Measurements from ENCODE around the gene STPG2. TPM values are rescaled to one million over a fixed set of nuclear protein-coding genes. Genes with fewer than 3 reads are reported as not detected.

STPG2 gene
- total RNA-seq, 4 donors from 2014 or later = not detected

- Histone ChIP-seq H3K27ac (no peak overlapping the region), H3K36me3 (no peaks in the 10 kb centered on the region), H3K27me3 (no peaks in the 10 kb centered on the region), H3K9me3 (no peaks in the 10 kb centered on the region), H3K4me1 (no peaks in the 10 kb centered on the region), H3K4me3 (no peak overlapping the region)
- no peak for DNase-seq
- TF ChIP-seq CTCF (IDR thresholded peaks at IDR 0.05) (no peak), POLR2A (IDR thresholded peaks at IDR 0.05) (no peak)
Observed at GRCh38 chr4:98000940-98001339, 142.3 kb downstream of the STPG2 start.

GRCh38 chr4:97998203-97998602 lies 145.1 kb downstream of the STPG2 start:
- Histone ChIP-seq H3K4me3 (no peak overlapping the region), H3K36me3 (no peaks in the 10 kb centered on the region), H3K27me3 (no peaks in the 10 kb centered on the region), H3K4me1 (no peaks in the 10 kb centered on the region), H3K9me3 (no peaks in the 10 kb centered on the region), H3K27ac (no peak overlapping the region)
- TF ChIP-seq CTCF (IDR thresholded peaks at IDR 0.05) (no peak), POLR2A (IDR thresholded peaks at IDR 0.05) (no peak)
- DNase-seq = no peak

DNA sequence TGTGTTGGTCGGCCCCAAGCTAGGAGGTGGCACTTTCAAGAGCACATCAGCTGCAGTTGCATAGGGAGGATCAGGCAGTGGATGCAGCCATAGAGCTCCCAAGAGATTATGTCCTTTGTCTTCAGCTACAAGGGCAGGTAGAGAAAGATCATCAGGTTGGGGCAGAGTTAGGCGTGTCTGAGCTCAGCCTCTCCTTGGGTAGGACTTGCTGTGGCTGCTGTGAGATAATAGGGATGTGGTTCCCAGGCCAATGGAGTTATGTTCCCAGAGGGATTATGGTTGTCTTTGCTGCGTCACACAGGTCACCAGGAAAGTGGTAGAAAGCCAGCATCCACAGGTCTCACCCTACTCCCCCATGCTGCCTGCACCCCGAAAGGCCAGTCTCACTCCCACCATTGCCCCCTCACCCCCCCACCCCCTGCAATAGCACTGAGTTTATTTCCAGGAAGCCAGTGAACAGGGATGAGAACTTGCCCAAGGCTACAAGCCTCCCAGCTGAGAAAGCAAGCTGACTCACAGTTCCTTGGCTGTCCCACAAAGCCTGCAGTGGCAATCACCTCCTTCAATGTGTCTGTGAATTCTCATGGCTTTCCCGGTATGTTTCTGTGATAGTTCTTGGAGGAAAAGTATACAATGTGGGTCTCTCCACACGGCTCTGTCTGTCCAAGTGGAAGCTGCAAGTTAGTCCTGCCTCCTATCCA lies 148.4 kb downstream of the STPG2 start:
- TF ChIP-seq POLR2A (IDR thresholded peaks at IDR 0.05) (no peak), CTCF (IDR thresholded peaks at IDR 0.05) (no peak)
- Histone ChIP-seq H3K36me3 (no peaks in the 10 kb centered on the region), H3K27me3 (no peaks in the 10 kb centered on the region), H3K4me3 (no peak overlapping the region), H3K9me3 (no peaks in the 10 kb centered on the region), H3K4me1 (no peaks in the 10 kb centered on the region), H3K27ac (no peak overlapping the region)
- DNase-seq = no peak

DNA sequence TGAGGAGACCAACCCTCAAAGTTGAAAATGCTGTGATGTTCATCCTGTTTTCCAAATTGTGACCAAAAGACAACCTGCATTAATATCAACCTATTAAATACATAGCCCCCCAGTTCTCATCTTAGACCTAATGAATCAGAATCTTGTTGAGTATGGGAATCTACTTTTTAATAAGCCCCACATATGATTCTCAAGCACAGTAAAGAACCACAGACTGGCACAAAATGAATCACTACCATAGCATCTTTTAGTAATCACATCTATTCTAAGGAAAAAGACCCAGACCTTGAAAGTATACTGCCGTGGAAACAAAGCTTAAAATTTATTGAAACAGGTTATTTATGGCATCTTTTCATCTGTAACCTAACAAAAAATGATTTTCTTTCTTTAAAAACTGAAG lies 152.9 kb downstream of the STPG2 start:
- DNase-seq = no peak
- no peaks in the 10 kb centered on the region for H3K4me1 ChIP-seq
- H3K27ac ChIP-seq = no peak overlapping the region
- H3K9me3 ChIP-seq = no peaks in the 10 kb centered on the region
- H3K36me3 ChIP-seq = no peaks in the 10 kb centered on the region
- TF ChIP-seq POLR2A (IDR thresholded peaks at IDR 0.05) = no peak
- no peak for TF ChIP-seq CTCF (IDR thresholded peaks at IDR 0.05)
- no peaks in the 10 kb centered on the region for H3K27me3 ChIP-seq
- H3K4me3 ChIP-seq = no peak overlapping the region

DNA sequence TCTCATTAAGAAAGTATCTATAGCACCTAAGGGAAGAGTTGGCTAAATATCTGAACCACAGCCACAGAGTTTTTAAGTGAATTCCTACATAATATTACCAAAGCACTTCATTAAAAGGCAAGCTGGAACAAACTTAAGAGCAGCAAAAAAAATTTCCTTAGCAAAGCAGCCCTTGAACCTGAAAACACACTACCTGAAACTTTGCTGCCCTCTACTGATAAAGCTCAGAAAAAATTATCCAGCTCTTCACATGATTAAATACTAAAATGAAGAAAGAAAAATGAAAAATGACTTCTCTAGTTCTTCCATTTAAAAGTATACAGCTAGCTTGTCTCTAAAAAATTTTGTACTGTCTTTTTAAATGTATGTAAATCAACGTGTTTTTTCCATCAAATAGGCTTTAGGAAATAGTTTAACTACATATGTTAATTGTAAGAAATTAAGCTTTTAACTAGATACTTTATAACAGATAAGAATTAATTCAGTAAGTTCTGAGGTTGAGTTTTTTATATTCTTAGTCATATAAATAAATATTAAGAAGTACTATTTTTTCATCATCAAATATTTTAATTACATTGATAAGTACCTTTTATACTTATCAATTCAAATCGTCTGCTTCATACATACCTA lies 156.1 kb downstream of the STPG2 start:
- no peak for DNase-seq
- no peaks in the 10 kb centered on the region for H3K9me3 ChIP-seq

More for the DNA sequence above, 156.1 kb downstream of the STPG2 start:
- Histone ChIP-seq H3K4me1 (no peaks in the 10 kb centered on the region), H3K27ac (no peak overlapping the region), H3K36me3 (no peaks in the 10 kb centered on the region), H3K4me3 (no peak overlapping the region), H3K27me3 (no peaks in the 10 kb centered on the region)
- TF ChIP-seq POLR2A (IDR thresholded peaks at IDR 0.05) (no peak), CTCF (IDR thresholded peaks at IDR 0.05) (peak in 3 of 6 experiments; percentile 7 to 25 (median 25))
